SW480 (cell line): ENCODE data around the gene GPANK1.
"Not testable (repeated sequence)": the region's sequence is repeated elsewhere in the genome, so short reads cannot be mapped to it uniquely, and the experiment has no call there.

ENCODE experiments used
- DNase-seq: peaks from one replicate; pipeline ENCODE4 v3.0.0-alpha.2; 2016; ENCODE audit warnings: low spot score

GPANK1 gene

GRCh38 chr6:31664790-31665500 is at the start of gene GPANK1:
TSS of gene GPANK1 (minus strand) at chr6:31664997. CDS start at chr6:31664478, 519 bp downstream.
- DNase-seq, result peak; percentile 92

GRCh38 chr6:31713991-31714684 is 49.3 kb upstream of the GPANK1 start:
- DNase-seq, result peak; percentile 95

DNA sequence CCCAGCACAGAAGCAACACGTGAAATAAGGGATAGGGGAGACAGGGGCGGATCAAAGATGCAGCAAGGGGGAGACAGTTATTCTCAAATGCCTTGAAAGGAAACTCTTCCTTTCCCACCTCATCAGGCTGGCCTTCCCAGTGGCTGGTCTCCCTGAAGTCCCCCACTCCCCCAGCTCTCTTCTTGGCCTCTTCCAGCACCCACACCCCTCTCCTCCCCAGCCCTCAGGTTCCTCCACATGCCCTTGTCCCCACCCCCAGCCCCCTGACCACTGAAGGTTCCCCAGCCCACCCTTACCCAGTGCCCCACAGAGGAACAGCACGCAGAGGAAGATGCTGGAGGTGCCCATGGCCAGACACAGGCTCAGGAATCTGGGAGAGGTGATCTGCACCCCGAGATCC is 48.7 kb upstream of the GPANK1 start:
- no peak for DNase-seq

DNA sequence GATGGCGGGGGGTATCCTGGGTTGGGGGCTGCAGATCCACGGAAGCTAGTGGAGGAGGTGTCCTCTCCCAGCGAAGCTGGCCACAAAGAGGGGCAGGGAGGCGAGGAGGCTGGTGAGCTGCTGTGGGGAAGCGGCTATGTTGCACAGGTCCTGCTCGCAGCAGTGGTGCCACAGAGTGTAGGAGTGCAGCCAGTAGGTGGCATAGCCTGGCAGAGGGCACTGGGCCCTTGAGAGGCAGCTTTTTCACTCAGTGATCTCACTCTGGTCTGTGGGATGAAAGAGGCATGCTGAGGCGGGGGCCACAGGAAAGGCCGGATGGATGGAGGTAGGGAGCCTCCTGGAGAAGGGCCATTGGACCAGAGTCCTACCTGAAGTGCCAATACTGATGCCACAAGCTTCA is 47.5 kb upstream of the GPANK1 start:
- DNase-seq, result peak; percentile 74

GRCh38 chr6:31711233-31711632 is 46.4 kb upstream of the GPANK1 start:
- no peak for DNase-seq

DNA sequence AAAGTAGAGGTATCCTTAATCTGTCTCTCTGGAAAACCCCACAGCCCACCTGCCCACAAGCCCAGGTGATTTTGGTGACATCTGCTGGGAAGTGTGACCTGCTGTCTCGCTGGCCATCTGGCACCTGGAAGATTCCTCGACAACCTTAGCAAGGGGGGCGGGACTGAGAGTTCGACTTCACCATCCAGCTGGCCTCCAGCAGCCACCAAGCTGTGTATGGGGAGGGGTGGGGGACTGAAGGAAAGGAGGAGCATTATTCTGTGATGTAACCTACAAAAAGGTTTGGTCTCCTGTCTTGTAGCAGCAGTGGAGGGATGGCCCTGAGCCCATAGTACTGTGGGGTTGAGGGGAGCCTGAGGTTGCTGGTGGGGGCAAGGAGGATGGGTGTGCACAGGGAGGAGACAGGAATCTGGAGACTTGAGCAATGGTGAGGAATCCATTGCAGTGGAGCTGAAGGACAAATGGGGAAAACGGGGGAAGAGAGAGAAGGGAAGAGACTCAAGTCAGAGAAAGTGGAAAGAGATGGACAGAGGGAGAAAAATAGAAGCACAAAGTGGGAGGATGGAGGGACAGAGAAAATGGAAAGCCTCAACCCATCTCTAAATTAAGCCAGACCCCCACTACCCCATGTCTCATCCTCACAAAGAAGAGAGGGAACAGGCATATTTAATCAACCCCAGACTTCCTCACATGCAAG is 45.9 kb upstream of the GPANK1 start:
- DNase-seq, result no peak

DNA sequence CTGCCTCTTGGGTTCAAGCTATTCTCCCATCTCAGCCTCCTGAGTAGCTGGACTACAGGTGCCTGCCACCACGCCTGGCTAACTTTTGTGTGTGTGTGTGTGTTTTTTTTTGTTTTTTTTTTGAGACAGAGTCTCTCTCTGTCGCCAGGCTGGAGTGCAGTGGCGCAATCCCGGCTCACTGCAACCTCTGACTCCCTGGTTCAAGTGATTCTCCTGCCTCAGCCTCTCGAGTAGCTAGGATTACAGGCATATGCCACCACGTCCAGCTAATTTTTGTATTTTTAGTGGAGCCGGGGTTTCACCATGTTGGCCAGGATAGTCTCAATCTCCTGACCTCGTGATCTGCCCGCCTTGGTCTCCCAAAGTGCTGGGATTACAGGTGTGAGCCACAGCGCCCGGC is 44.4 kb upstream of the GPANK1 start:
- DNase-seq, result not testable (repeated sequence)

DNA sequence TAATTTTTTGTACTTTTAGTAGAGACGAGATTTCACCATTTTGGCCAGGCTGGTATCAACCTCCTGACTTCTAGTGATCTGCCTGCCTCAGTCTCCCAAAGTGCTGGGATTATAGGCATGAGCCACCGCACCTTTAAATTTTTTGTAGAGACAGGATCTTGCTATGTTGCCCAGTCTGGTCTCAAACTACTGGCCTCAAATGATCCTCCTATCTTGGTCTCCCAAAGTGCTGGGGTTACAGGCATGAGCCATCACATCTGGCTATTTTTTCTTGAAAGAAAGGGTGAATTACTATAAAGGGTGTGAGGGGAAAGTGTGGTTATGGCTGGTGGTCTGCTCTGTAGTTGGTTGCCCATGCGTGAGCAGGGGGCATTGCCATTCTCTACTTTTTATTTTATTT is 43.4 kb upstream of the GPANK1 start:
- DNase-seq, result no peak

DNA sequence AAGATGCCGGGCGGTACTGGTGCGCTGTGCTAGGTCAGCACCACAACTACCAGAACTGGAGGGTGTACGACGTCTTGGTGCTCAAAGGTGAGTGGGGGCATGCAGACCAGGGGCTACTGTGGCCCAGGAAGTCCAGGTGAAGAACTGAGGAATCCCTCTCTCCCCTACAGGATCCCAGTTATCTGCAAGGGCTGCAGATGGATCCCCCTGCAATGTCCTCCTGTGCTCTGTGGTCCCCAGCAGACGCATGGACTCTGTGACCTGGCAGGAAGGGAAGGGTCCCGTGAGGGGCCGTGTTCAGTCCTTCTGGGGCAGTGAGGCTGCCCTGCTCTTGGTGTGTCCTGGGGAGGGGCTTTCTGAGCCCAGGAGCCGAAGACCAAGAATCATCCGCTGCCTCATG is 42.9 kb upstream of the GPANK1 start:
- no peak for DNase-seq

GRCh38 chr6:31706599-31706998 is 41.8 kb upstream of the GPANK1 start, which contains the start of gene LY6G6F:
TSS of gene LY6G6F (plus strand) at chr6:31706866. CDS start at chr6:31706907, 41 bp downstream.
- DNase-seq, result no peak

GRCh38 chr6:31705931-31706330 is 41.1 kb upstream of the GPANK1 start:
- DNase-seq, result no peak

- DNase-seq, result peak; percentile 92
Observed at GRCh38 chr6:31702819-31703716, 38.3 kb upstream of the GPANK1 start, which contains the start of gene ABHD16A. TSS of gene ABHD16A (minus strand) at chr6:31703324. CDS start at chr6:31703281, 43 bp downstream.

DNA sequence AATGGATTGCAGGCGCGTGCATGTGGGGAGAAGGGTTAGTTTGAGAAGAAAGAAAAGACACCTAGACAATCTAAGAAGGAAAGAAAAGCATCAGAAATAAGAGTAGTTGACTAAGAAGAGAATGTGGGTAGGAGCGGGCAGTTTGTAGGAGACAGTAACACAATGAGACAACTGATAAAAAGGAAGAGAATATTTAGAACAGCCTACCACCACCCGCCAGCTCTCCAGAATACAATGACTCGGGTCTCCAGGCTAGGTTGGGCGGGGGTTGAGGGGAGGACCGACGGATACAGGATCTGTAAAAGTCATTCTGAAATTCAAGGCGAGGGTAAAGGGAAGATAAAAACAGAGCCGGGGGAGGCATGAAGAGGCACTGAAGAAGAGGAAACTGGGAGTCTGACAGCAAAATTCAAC is 37.6 kb upstream of the GPANK1 start:
- DNase-seq, result no peak

- DNase-seq, result no peak
Observed at GRCh38 chr6:31701666-31702404, 37.0 kb upstream of the GPANK1 start.

DNA sequence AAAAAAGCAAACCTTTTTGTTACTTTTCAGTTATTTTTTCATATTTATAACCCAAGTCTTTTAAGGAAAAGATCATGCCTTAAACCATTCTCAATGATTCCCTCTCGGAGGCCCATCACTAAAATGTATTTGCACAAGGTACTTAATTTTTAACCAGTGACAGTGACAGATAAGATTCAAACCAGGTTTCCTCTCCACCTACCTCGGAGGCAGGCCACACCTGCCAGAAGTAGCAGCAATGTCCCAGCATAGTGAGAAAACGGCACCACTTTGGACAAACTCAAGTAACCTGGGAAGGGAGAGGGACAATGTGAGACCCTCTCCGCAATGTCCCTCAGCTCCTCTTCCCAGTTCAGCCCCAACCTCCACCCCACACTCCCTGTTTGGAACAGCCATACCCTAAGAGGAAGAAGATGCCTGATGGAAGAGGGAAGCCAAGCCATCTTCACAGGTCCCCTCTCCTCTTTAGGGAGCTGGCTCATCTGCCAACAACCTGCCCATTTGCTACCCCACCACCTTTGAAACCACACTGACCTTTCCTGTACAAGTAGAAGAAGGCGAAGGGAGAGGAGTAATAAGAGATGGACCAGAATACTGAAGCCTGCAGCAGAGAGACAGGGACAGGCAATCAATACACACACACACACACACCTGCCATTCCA is 36.1 kb upstream of the GPANK1 start:
- DNase-seq, result no peak

DNA sequence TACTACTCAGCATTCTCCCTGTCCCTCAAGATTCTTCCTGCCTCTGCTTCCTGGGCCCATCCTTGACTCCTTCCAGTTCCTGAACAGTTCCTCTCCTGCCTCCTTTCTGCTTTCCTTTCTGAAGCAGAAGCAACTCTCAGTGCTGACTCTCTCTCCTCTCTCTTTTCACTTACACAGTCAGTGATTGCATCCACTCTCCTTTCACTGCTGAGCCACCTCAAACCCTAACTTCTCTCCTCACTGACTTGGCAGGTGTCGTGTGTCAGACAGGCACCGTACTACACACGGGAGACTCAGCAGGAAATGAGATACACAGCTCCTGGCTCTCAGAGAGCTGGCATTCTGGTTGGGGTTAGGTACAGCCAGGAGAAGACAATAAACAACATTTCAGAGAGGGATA is 32.8 kb upstream of the GPANK1 start:
- no peak for DNase-seq

GRCh38 chr6:31693535-31693934 is 28.7 kb upstream of the GPANK1 start:
- no peak for DNase-seq

DNA sequence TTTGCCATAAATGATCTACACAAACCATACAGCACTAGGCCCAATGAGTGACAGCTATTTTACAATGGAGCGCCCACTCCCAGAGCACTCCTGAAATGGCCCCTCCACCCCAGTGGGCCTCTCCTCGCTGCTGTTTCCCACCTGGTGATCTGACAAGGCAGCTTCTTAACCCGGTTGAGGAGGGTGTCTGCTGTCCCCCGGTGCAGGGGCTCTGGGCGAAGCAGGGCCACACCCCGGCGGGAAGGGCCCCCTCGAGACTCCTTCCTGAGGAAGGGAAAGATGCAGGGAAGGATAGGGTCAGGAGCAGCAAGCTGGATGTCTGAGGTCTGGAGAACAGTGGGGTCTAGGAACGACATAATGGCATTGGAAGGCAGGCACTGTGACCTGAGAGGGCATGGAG is 28.1 kb upstream of the GPANK1 start:
- DNase-seq, result no peak

- no peak for DNase-seq
Observed at GRCh38 chr6:31692353-31692752, 27.6 kb upstream of the GPANK1 start.

- no peak for DNase-seq
Observed at GRCh38 chr6:31691564-31692108, 26.8 kb upstream of the GPANK1 start.
